K562 (cell line): Measurements from ENCODE around the gene TMEFF1. TPM values are rescaled to one million over a fixed set of nuclear protein-coding genes. Genes with fewer than 3 reads are reported as not detected.

Source experiments
- CBX5 ChIP-seq: IDR thresholded peaks from 2 replicates; pipeline ENCODE4 v1.6.1; 2014; ENCODE audit warnings: low read depth, borderline replicate concordance
- E2F4 ChIP-seq: sonication (generic); formaldehyde crosslinking; IDR thresholded peaks from 2 replicates; pipeline ENCODE4 v1.8.0; 2022; ENCODE audit warnings: mild to moderate bottlenecking, low read depth, missing genetic modification reagents
- ELK3 ChIP-seq: fragments of 450-650 bp; formaldehyde crosslinking; IDR thresholded peaks from 2 replicates; pipeline ENCODE4 v1.4.0; 2020; ENCODE audit warnings: mild to moderate bottlenecking
- HDAC3 ChIP-seq: fragments of 450-650 bp; IDR thresholded peaks from 2 replicates; pipeline ENCODE4 v1.6.1; 2018; ENCODE audit warnings: borderline replicate concordance, mild to moderate bottlenecking, moderate library complexity; ENCODE audit not compliant: partially characterized antibody
- HNRNPLL ChIP-seq: fragments of 200-400 bp; formaldehyde crosslinking; IDR thresholded peaks from 2 replicates; pipeline ENCODE4 v1.6.1; 2017; ENCODE audit warnings: low read length, low read depth, mild to moderate bottlenecking; ENCODE audit not compliant: poor library complexity, severe bottlenecking
- PBX2 ChIP-seq, 2 experiments: IDR thresholded peaks in 1 of 2; conservative IDR thresholded peaks in 1 of 2; 2 replicates each; pipeline ENCODE4 v1.6.1; 2016; ENCODE audit warnings: low read depth in 2 of 2, mild to moderate bottlenecking in 1 of 2, missing compliant biosample characterization in 1 of 2, missing genetic modification characterization in 1 of 2, moderate library complexity in 1 of 2
- PHB ChIP-seq: fragments of 250-450 bp; sonication (Bioruptor Pico); IDR thresholded peaks from 2 replicates; pipeline ENCODE4 v1.5.0; 2021
- RBFOX2 ChIP-seq: fragments of 200-400 bp; formaldehyde crosslinking; IDR thresholded peaks from 2 replicates; pipeline ENCODE4 v1.6.1; 2017; ENCODE audit warnings: low read depth, mild to moderate bottlenecking, low read length, moderate library complexity
- RFX1 ChIP-seq: fragments of 450-650 bp; IDR thresholded peaks from 2 replicates; pipeline ENCODE4 v1.6.1; 2016; ENCODE audit warnings: mild to moderate bottlenecking, moderate library complexity
- SETDB1 ChIP-seq: IDR thresholded peaks from one replicate; pipeline ENCODE4 v1.6.1; 2012; ENCODE audit warnings: low read length, control low read depth, inconsistent platforms
- SFPQ ChIP-seq: fragments of 200-400 bp; formaldehyde crosslinking; IDR thresholded peaks from 2 replicates; pipeline ENCODE4 v1.6.1; 2017; ENCODE audit warnings: mild to moderate bottlenecking, low read depth, low read length, moderate library complexity
- TCF3 ChIP-seq: sonication (generic); formaldehyde crosslinking; IDR thresholded peaks from 2 replicates; pipeline ENCODE4 v1.4.0; 2020; ENCODE audit warnings: mild to moderate bottlenecking, missing genetic modification reagents
- TCFL5 ChIP-seq: fragments of 250-450 bp; sonication (Bioruptor Pico); conservative IDR thresholded peaks from 2 replicates; pipeline ENCODE4 v1.6.1; 2021; ENCODE audit warnings: mild to moderate bottlenecking, moderate library complexity, matching md5 sums
- TFAM ChIP-seq: fragments of 250-450 bp; sonication (Bioruptor Pico); conservative IDR thresholded peaks from 2 replicates; pipeline ENCODE4 v1.5.0; 2021; ENCODE audit warnings: mild to moderate bottlenecking, moderate library complexity
- TFAP4 ChIP-seq: sonication (generic); formaldehyde crosslinking; IDR thresholded peaks from 2 replicates; pipeline ENCODE4 v1.8.0; 2022; ENCODE audit warnings: missing genetic modification reagents, mild to moderate bottlenecking, moderate library complexity, borderline replicate concordance
- ZNF311 ChIP-seq: fragments of 250-450 bp; sonication (Bioruptor Pico); IDR thresholded peaks from 2 replicates; pipeline ENCODE4 v1.4.0; 2020; ENCODE audit warnings: mild to moderate bottlenecking, moderate library complexity
- ZNF764 ChIP-seq: fragments of 250-450 bp; sonication (Bioruptor Pico); IDR thresholded peaks from 2 replicates; pipeline ENCODE4 v1.4.0; 2020; ENCODE audit warnings: low read depth, mild to moderate bottlenecking, moderate library complexity
- ZNF79 ChIP-seq: fragments of 250-450 bp; sonication (Bioruptor Pico); IDR thresholded peaks from 2 replicates; pipeline ENCODE4 v1.4.0; 2020; ENCODE audit warnings: low read depth, mild to moderate bottlenecking, moderate library complexity
- polyA plus RNA-seq, 8 experiments: library from polyadenylated mRNA; depleted of rRNA in 4 of 8; stranded (reverse) in 5 of 8; unstranded in 3 of 8; fragments of >200 nt; fragmentation: Nextera tagmentation in 2 of 8; fragmentation: Illumina TruSeq in 1 of 8; extraction: Ambion mirVana in 2 of 8; extraction: Trizol in 1 of 8; gene quantifications; 2 replicates each; pipeline versions ENCODE4 v1.2.1 to v1.2.3, GENCODE V29; 2011 to 2014; ENCODE audit warnings: inconsistent platforms in 1 of 8, missing spikeins in 1 of 8
- total RNA-seq, 7 experiments: library from RNA; depleted of rRNA in 6 of 7; stranded (reverse); fragments of >200 nt in 6 of 7; fragmentation: Illumina TruSeq in 2 of 7; extraction: Trizol in 2 of 7; gene quantifications; 2 replicates each; pipeline versions ENCODE4 v1.2.1 to v1.2.3, GENCODE V29; 2011 to 2021; ENCODE audit warnings: low replicate concordance in 1 of 7

TMEFF1 gene
- total and polyA plus RNA-seq, 9 of the 15 experiments (the other 6 are each of a cell fraction or from before 2014, with no cell fraction given) = 0.07 to 1.1 (median 0.28) TPM; not detected in 2

- TF ChIP-seq PHB (CRISPR knock-in tag) = no peak
- peak; percentile 82 for TF ChIP-seq SFPQ
- TF ChIP-seq E2F4 (CRISPR knock-in tag) = no peak
- no peak for TF ChIP-seq ZNF79 (CRISPR knock-in tag)
- TF ChIP-seq HDAC3 = peak; percentile 100
- TF ChIP-seq ZNF764 (CRISPR knock-in tag) = no peak
- no peak for TF ChIP-seq SETDB1
- TF ChIP-seq PBX2 (CRISPR knock-in tag; IDR thresholded peaks at IDR 0.05; ENCODE audit: low read depth) = no peak
- TF ChIP-seq PBX2 (tag; conservative IDR thresholded peaks at IDR 0.05; ENCODE audit: low read depth) = no peak
- no peak for TF ChIP-seq TCFL5 (CRISPR knock-in tag)
- TF ChIP-seq RBFOX2 = peak; percentile 73
- no peak for TF ChIP-seq ZNF311 (CRISPR knock-in tag)
- no peak for TF ChIP-seq RFX1
- TF ChIP-seq CBX5 = no peak
- TF ChIP-seq TFAP4 (CRISPR knock-in tag) = no peak
- peak; percentile 100 for TF ChIP-seq HNRNPLL
- TF ChIP-seq TFAM (CRISPR knock-in tag) = no peak
- no peak for TF ChIP-seq ELK3 (CRISPR knock-in tag)
- no peak for TF ChIP-seq TCF3 (CRISPR knock-in tag)
These were observed 125.7 kb downstream of the TMEFF1 start (continued) for GRCh38 chr9:100598641-100599145.
